Glomerular endothelial cell (primary cell): ENCODE measurements around the gene CELSR1. TPM values are rescaled to one million over a fixed set of nuclear protein-coding genes. Genes with fewer than 3 reads are reported as not detected.

Experiments
- DNase-seq: peaks from one replicate; pipeline ENCODE4 v3.0.0-alpha.2; 2011; ENCODE audit warnings: low read depth, low spot score; ENCODE audit errors: extremely low read depth
- total RNA-seq: library from RNA; depleted of rRNA; stranded (reverse); fragments of >200 nt; gene quantifications from 2 replicates; pipeline ENCODE4 v1.2.3, GENCODE V29; 2015

Gene CELSR1
- total RNA-seq, 1 donor from 2014 or later: 9.5 TPM

DNA sequence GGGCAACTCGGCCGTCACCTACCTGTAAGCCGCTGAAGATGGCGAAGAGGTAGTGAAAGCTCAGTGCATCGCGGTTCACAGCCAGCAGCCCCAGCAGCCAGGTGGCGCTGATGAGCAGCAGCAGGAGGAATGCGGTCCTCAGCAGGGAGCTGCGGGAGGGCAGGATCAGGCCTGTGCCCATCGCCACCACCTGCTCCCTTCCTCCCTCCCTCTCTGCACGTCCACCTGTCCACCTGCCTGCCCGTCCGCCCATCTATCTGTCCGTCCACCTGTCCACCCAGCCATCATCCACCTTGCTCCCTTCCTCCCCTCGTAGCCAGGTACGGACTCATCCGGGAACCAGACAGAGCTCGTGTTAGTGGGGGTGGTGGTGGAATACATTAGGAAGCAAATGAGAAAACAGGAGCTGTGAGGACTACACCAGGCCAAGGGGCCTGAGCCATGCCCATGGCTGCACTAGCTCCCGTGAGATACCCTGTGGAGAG is 169.7 kb downstream of the CELSR1 start:
- no peak for DNase-seq

DNA sequence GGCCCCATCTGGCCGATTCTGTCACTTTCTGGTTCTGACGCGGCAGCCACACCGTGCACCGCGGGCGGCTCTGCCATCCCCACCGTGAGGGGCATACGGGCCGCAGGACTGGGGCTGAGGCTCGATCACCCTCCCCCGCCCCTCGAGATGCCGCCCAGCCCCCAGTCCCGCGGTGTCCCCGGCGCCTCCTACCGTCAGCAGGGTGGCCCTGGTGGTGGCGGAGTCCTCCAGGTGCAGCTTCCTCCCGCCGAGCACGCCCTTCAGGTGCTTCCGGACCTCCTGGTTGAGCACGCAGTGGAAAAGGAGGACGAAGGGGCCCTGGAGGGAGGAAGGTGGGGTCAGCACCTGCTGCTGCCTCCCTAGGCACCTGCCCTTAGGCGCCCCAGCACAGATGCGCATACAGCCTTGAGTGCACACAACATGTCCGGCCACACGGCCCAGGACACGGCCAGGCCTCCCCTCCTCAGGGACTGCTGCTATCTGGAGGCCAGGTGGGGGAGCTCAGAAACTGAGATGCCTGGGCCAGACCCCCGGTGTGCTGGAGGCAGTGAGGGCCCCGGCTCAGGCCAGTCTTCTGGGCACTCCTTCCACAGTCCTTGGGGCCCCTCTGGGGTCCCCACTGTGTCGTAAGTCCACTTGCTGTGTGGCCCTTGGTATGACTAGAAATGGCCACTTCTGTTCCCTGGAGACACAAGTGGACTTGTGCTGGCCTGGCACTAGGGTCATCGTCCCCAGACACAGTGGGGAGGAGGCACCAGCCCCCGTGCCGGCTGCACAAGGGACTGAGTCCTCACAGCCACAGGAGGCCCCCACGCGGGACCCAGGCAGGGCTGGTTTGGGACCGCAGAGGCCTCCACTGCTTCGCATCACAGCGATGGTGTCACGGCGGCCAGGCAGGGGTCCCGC is 170.4 kb downstream of the CELSR1 start:
- no peak for DNase-seq

DNA sequence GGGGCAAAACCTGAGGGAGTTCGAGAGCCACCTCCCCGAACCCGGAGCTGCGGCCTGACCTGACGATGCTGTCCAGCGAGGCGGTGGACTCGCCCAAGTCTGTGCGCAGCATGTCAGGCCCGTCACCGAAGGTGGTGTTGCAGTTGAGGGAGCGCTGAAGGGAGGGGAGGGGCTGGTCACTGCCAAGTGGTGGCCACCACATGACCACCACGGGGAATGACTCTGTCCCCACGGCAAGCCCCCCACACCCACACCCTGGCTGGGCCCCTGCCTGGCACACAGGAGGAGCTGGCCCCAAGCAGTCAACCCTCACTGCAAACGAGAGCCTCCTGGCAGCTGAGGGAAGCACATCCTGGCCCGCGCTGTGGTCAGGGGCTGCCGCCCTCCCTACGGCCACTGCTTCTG is 171.1 kb downstream of the CELSR1 start:
- no peak for DNase-seq

DNA sequence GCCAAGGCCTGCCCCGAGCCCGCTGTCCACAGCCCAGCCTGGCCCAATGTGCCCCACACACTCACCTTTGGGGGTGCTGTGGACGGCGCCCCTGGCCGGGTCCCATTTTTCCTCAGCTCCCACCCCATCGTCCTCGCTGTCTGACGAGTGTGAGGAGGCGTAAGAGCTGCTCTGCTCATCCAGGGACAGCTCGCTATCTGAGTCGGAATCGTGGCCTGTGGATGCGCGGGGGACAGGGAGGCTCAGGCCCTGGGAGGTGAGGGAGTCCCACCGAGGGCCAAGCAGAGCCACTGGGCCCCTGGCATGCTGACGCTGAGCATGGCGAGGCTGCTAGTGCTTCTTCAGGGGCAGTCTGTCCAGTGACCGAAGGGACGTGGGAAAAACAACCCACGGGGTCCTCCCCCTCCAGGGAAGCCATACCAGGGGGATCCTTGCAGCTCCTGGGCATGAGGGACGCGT is 172.2 kb downstream of the CELSR1 start:
- no peak for DNase-seq

DNA sequence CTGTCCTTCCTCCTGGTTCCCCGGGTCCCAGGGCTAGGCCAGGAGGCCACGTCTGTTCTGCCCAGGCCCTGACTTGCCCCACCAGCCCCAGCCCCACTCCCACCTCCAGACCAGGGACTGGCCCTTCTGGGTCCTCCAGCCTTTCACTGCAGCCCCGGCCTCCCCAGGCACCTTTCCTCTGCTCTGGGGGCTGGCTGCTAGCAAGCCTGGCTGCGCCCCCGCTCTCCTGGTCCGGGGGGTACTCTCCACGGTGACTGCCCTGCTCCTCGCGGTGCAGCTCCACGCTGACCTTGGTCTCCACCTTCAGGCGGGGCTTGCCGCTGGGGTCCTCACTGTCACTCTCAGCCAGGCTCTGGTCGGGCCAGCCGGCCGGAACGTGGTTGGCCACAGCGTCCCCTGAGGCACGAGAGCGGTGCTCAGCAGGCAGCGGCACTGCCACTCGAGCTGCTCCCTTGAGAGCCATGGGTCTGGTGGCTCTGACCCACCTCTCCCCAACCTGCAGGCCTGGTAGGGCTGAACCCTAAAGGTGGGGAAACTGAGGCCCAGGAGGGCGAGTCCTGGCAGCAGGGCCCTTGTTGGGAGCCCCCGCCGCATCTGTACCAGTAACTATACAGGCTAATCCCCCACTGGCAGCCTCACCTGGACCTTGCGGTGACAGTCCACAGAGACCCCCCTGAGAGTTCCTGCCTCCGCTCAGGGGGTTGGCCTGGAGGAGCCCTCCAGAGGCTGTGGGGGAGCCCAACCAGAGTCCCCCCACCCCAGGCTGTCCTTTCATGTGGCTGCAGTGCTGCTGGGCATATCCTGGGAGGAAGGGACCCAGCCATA is 172.9 kb downstream of the CELSR1 start:
- DNase-seq: no peak

DNA sequence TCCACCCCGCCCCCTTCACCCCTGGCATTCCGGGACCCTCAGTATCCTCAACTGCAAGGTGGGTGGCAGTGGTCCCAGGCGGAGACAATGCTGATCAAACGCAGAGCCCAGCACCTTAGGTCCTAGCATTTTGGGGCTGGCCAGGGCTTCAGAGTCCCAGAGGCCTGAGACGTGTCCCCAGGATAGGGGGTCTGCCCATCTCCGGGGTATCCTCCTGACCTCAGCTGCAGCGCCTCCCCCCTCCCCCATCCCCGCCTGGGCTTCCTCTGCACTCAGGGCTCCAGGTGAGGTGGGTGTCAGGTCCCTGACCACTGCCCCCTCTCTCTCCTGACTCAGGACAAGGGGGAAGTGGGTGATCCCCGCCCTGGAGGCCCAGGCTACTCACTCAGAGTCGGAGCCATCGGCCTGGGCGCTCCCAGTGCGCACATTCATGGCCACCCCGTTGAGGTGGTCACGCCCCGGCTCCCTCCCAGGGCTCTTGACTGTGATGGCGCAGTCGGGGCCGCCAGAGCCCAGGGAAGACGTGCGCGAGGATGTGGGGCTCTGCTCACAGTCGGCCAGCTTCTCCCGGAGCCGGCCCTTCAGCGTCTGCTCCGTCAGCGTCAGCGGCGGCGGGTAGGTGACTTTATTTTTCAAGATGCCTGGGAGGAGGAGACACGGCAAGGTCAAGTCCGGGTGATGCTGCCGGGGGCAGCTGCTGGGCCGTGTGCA is 173.7 kb downstream of the CELSR1 start:
- DNase-seq: no peak

DNA sequence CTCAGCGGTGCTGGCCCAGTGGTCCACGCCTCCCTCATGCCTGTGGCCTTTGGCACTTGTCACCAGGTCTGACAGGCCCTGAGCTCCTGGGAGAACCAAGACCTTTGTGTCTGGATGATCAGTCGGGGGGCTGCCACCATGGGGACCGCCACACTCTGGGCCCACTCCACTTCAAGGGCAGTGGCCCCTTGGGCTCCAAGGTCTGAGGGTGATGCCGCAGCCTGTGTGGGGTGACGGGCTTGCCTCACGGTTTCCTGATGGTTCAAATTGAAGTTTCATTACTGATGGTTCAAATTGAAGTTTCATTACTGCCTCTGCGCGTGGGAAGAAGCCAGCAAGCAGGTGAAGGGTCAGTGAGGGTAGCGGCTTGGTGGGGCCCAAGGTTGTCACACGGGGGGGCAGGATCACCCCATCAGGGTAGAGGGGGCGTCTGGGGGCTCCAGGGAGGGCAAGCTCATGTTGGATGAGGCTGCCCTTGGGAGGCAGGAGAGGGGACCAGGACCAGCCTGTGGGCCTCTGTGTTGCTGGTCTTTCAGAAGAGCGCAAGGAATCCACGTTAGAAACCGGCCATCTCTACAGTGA is 174.4 kb downstream of the CELSR1 start:
- DNase-seq: no peak

DNA sequence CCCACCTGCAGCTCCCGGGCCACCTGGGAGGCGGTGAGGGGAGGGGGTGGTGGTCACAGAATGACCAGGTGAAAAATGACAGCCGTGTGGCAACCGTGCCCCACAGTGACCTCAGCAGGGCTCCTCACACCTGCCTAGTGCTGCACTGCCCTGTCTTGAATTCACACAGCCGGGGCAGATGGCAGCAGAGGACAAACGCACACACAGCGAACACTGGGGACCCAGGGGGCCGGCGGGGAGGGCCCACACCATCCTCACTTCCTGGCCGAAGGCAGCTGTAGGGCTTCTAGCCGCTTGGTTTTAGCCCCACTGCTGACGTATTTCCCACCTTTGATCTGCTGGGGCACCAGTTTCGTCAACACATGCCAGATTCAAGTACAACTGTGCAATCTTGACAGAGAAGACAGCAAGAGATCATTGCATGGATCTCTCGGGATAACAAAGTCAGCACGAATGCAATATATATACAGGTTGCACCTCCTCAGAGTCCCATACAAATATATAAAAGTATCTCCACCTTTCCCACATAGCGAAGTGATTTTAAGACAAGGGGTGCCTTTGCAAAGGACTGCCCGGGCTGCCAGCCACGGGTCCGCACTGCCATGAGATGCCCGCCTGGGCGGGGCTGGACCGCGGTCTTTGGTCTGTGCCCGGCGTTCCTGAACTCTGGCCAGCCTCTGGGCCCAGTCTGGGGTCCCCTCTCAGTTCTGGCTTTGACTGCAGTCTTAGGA is 175.1 kb downstream of the CELSR1 start:
- DNase-seq: no peak

DNA sequence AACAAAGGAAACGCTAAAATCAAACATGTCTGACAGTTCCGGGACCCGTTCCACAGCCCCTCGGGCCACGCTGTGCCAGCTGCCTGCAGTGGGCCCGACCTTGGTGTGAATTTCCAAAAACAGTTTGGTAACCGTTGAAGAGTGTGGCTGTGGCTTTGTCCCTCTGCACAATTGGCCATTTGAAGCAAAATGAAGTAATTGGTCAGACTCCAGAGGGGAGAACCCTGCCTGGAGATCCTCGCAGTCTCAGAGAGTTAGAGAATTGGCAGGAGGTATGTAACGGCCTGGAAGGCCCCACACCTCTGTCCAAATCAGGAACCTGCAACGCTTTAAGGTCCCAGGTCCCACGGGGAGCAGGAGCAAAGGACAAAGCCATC is 175.6 kb downstream of the CELSR1 start:
- DNase-seq: no peak

DNA sequence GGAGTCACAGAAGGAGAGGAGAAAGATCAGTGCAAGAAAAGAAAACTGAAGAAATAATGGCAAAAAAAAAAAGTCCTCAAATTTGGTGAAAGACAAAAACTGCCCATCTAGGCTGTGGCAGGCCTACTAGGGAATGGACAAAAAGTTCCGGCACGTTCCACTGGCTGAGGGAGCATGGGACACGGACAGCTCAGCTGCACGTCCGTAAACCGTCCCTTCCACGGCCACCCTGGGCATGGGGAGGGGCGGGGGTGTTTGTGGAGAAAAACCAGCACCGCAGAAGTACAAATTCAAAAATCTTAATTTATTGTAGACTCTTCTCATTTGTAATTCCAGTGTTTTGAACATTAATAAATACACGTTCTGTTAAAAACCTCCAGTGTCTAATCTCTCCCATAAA is 176.5 kb downstream of the CELSR1 start:
- no peak for DNase-seq

DNA sequence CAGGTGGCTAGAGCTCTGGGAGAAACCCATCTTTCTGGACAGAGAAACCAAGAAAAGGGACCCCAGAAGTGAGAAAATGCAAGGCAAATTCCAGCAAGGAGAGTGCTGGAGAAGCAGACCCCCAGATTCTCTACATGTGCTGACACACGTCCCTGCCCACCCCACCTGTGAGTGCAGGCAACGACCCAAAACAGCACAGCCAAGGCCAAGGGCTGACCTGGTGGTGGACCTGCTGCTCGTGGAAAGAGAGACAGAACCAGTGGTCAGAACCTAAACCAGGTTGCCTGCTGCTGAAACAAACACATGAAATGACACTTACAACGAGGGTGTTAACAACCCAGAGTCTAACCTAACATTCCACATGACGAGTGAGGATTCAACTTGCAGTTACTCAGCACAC is 177.3 kb downstream of the CELSR1 start:
- DNase-seq: no peak

DNA sequence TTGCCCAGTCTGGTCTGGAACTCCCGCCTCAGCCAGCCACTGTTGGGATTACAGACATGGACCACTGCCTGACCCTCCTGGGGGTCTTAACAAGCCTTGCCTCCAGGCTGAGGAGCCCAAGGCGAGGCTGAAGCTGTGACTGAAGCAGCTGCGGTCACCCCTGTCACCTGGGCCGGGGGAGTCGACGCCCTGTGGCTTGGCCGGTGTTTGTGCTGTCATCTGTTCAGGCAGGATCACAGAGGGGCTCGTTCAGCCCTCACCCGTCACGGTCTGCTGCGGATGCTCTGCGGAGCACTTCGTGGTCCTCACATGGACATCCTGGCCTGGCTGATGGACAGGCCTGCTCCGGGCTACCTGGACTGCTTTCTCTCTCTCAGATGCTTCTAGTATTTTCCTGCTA is 178.1 kb downstream of the CELSR1 start:
- DNase-seq: no peak

DNA sequence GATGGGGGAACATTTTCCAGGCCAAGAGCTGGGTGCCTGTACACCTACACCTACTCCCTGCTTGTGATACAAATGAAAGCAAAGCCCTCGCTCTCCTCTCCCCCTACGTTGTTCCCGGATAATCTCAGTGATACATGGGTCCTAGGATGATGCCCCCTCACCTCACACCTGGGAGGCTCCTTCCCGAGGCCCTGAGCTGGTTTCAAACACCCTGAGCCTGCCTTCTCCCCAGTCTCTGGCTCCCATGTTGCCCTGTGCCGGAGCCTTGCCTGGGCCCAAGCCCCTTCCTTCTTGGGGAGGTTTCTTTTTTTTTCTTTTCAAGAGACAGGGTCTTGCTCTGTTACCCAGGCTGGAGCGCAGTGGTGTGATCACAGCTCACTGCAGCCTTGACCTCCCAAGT is 178.7 kb downstream of the CELSR1 start:
- DNase-seq: no peak

DNA sequence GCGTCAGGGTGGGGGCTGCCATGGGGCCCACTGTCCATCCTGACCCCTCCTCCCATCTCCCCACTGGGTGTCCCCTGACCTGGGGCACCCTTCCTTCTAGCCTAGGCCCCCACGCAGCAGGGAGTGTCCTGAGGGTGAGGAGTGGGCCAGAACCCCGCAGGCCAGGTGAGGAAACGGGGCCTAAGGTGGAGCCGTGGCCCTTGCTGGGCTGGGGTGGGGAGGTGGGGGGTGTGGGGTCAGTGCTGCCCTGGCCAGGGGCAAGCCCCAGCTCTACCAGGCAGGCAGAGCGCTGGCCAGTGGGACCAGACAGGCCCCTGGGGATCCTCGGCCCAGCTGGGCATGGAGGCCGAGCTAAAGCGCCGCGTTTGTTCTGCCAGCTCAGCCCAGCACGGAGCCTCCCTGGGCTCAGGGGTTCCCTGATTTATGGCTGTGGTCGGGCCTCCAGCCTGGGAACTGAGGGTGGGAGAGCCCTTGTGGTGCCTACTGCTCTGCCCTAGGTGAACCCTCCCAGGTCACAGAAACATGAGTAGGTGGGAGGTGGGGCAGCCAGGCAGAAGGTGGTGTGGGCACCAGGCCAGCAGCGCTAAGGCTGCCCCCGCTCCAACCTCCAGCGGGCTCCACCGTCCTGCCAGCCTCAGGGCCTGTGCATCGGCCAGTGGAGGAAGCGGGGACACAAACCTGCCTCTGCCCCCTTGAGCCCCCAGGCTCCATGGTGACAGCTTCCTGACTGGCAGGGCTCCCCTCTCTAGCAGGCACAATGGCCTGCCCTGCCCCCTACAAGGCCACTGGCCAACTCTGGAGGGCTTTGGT is 179.5 kb downstream of the CELSR1 start:
- DNase-seq: no peak

DNA sequence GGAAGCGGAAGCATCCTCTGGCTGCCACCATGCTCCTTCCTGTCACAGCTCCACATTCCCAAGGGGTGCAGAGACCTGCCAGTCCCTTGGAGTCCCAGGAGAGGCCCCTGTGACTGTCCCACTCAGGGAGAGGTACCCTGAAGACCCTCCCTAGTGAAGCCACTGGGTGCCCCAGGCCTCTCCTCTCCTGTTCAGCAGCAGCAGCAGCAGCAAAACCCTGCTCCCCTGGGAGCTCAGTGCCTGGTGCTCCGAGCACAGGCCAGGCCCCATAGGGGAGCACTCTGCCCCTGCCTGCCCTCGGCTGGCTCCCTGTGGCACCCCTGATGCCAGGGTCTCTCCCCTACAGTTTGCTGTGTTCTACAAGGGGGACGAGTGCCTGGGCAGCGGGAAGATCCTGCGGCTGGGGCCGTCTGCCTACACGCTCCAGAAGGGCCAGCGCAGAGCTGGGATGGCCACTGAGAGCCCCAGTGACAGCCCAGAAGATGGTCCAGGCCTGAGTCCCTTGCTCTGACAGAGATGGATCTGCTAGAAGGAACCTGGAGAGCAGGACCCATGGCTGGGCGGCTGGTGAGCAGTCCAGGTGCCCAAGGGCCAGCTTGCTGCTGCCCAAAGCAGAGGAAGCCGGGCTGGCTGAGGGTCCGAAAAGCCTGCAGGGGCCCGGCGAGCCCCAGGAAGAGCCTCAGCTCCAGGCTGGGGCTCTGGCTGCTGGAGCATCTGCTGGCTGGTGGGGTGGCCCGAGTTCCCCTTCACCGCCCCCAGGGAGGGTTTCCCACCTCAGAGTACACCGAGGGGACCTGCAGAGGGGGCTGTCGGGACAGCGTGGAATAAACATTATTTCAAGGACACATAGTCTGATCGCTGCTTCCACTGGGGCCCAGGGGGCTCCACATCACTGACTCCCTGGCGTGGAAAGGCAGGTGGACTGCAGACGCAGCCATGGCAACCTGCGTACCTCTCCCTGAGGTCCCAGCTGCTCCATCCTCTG is 180.6 kb downstream of the CELSR1 start:
- no peak for DNase-seq

DNA sequence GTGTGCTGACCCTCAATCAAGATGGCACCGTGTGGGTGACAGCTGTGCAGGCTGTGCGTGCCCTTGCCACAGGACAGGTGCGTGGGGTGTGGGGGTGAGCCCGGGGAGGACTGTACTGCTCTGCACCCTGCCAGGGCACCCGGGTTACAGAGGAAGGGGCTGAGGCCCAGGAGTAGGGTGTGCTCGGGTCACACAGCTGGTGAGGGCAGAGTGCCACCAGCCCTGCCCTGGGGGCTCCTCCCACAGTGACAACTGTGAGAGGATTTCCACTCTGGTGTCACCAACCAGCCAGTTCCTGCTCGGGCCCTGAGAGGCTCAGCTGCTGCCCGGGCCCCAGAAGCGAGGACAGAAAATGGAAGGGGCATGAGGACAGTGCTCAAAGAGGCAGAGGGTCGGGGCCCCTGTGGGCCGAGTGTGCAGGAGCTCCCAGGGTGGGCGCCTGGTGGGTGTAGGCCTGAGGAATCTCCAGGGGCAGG is 181.4 kb downstream of the CELSR1 start:
- DNase-seq: no peak

DNA sequence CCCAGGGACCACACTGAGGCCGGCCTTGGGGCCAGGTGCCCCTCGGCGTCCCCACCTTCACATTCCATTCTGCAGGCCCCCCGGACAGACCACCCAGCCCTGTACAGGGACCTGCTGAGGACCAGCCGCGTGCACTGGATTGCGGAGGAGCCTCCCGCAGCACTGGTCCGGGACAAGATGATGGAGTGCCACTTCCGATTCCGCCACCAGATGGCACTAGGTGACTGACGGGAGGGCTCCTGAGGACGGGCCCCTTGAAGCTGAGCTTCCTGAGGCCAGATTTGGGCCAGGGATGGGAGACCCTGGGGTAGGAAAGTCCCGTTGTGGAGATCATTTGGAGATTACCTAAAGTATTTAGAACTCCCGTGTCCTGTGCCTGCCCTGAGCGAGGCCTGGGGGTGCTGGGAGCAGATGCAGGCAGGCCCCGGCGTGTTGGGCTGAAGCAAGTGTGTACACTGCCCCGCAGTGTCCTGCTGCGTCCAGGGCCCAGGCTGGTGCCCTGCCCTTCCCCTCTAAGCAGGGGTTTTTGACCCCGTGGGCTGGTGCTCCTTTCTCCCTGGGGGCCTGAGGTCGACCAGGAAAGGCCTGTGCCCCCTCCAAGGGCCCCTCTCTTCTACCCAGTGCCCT is 181.9 kb downstream of the CELSR1 start:
- no peak for DNase-seq

DNA sequence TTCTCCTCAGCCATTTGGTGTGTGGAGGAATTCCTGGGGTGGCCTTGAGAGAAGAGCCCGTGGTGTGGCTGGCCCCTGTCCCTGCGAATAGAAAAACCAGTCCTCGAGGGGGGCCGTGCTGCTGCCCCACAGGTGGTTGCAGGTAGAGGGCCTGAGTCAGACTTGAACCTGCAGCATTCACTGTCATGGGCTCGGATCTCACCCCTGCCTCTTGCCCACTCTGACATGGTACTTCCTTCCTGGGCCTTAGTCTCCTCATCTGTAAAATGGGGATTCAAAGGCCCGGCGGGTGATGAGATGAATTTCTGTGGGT is 182.5 kb downstream of the CELSR1 start:
- DNase-seq: no peak
